Testis (tissue), 3 donors: ENCODE measurements around the gene TNFRSF13B. TPM values are rescaled to one million over a fixed set of nuclear protein-coding genes. Genes with fewer than 3 reads are reported as not detected.
A peak's percentile ranks its signal among the peaks of the same experiment; 100 is the strongest.

ENCODE experiments used
- DNase-seq: peaks from one replicate; pipeline ENCODE4 v3.0.0-alpha.2; 2019
- H3K27ac ChIP-seq, 2 donors: fragments of 200-600 bp; sonication (generic); one replicate each; pipeline ENCODE4 v1.5.1; 2019
- H3K27me3 ChIP-seq: fragments of 200-600 bp; sonication (generic); one replicate; pipeline ENCODE4 v1.5.1; 2019
- H3K36me3 ChIP-seq: fragments of 200-600 bp; sonication (generic); one replicate; pipeline ENCODE4 v1.5.1; 2017; ENCODE audit warnings: low read depth; ENCODE audit errors: missing control alignments
- H3K4me1 ChIP-seq: fragments of 200-600 bp; sonication (generic); one replicate; pipeline ENCODE4 v1.5.1; 2019
- H3K4me3 ChIP-seq, 2 donors: fragments of 200-600 bp; sonication (generic); one replicate each; pipeline ENCODE4 v1.5.1; 2017 to 2019
- H3K9me3 ChIP-seq: fragments of 200-600 bp; sonication (generic); one replicate; pipeline ENCODE4 v1.5.1; 2017
- CTCF ChIP-seq, 3 experiments: fragments of 450-650 bp in 2 of 3; fragments of 200-600 bp in 1 of 3; sonication (generic) in 1 of 3; IDR thresholded peaks; one replicate each; pipeline ENCODE4 v1.5.1; 2016 to 2019; ENCODE audit warnings: antibody characterized with exemption in 3 of 3, mild to moderate bottlenecking in 2 of 3, moderate library complexity in 1 of 3
- POLR2A ChIP-seq: fragments of 450-650 bp; IDR thresholded peaks from one replicate; pipeline ENCODE4 v1.6.1; 2017; ENCODE audit warnings: antibody characterized with exemption, mild to moderate bottlenecking, moderate library complexity
- WGBS, 2 donors: methylation state at CpG; one replicate each; pipeline ENCODE4 v1.1.5; 2018; 5-methylcytosine and 5-hydroxymethylcytosine counted together
- intact Hi-C: fragments of 100-400 bp; cut with DNase I; formaldehyde crosslinking; loops from one replicate; pipeline ENCODE4 v1.15.1; 2023; ENCODE audit warnings: low total_unique reads
- polyA plus RNA-seq: library from polyadenylated mRNA; stranded (reverse); fragments of 350-450 nt; fragmentation: Illumina TruSeq; extraction: RNeasy Lipid Tissue Mini Kit (QIAGEN cat#74804); gene quantifications from one replicate; pipeline ENCODE4 v1.2.3, GENCODE V29; 2014; ENCODE audit warnings: low read depth, low replicate concordance; ENCODE audit not compliant: insufficient read depth
- total RNA-seq, 2 donors: library from RNA; depleted of rRNA; stranded (reverse); fragments of >200 nt; gene quantifications; one replicate each; pipeline ENCODE4 v1.2.3, GENCODE V29; 2016

TNFRSF13B gene
- total and polyA plus RNA-seq, 3 donors from 2014 or later, result 0.59 TPM; not detected in 2

GRCh38 chr17:16939606-16940115 is 32.3 kb downstream of the TNFRSF13B start:
- TF ChIP-seq POLR2A (no peak), CTCF (IDR thresholded peaks at IDR 0.05) (no peak)
- Histone ChIP-seq H3K36me3 (no peaks in the 10 kb centered on the region), H3K27me3 (no peaks in the 10 kb centered on the region), H3K4me1 (no peaks in the 10 kb centered on the region), H3K9me3 (no peaks in the 10 kb centered on the region), H3K4me3 (no peak overlapping the region), H3K27ac (no peak overlapping the region)
- no peak for DNase-seq
- intact Hi-C loops, result no loop called here
- 84 to 86% methylated on average over 14 to 17 of the region's 21 CpGs for WGBS, 2 donors

- H3K36me3 ChIP-seq, result no peaks in the 10 kb centered on the region
- H3K4me1 ChIP-seq, result no peaks in the 10 kb centered on the region
- DNase-seq, result no peak
- no peak overlapping the region for H3K27ac ChIP-seq
- H3K4me3 ChIP-seq, result no peak overlapping the region
- TF ChIP-seq CTCF (IDR thresholded peaks at IDR 0.05), result no peak
- no peak for TF ChIP-seq POLR2A
- no peaks in the 10 kb centered on the region for H3K27me3 ChIP-seq
- H3K9me3 ChIP-seq, result no peaks in the 10 kb centered on the region
- intact Hi-C loops, result no loop called here
- 23 to 40% methylated on average over 1 of the region's 1 CpG for WGBS, 2 donors
Measured at GRCh38 chr17:16939208-16939576, 32.7 kb downstream of the TNFRSF13B start.

DNA sequence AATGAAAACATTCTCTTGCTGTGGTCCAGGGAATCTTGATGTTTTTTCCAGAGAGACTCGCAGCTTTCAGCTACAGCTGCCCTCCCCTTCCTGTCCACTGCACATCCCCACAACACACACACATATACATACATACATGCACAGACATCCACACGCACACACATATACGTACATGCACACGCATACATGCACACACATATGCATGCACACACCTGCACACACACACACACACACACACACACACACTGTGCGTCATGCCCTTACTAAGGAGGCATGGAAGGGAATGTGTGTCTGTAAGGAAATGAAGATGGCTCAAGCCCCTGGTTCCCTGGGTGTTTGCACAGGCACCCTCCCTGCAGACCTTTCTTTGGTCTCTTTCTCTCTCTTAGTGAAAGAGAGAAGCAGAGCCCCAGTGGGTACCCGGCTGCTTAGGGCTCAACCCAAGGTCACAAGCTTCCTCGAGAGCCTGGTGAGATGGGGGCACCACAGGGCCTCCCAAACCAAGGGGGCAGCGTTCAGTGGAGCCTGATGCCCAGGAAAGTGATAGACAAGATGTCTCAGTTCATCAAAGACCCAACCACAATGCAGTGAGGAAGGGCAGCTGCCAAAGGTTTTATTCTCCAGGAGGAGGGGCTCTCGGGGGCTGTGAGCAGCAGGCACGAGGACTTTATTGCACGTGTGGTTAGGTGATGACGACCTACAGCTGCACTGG is 33.3 kb downstream of the TNFRSF13B start:
- Histone ChIP-seq H3K36me3 (no peaks in the 10 kb centered on the region), H3K4me1 (no peaks in the 10 kb centered on the region), H3K27me3 (no peaks in the 10 kb centered on the region), H3K27ac (no peak overlapping the region), H3K4me3 (no peak overlapping the region), H3K9me3 (no peaks in the 10 kb centered on the region)
- no peak for TF ChIP-seq CTCF (IDR thresholded peaks at IDR 0.05)
- no peak for TF ChIP-seq POLR2A
- DNase-seq, result peak; percentile 9
- 60 to 61% methylated on average over 11 to 12 of the region's 12 CpGs for WGBS, 2 donors
- intact Hi-C loops, result no loop called here

GRCh38 chr17:16938031-16938430 is 33.9 kb downstream of the TNFRSF13B start:
- peak; percentile 6 for DNase-seq
- intact Hi-C loops, result no loop called here
- WGBS, 2 donors, result 74 to 83% methylated on average over 10 of the region's 10 CpGs
- Histone ChIP-seq H3K9me3 (no peaks in the 10 kb centered on the region), H3K27me3 (no peaks in the 10 kb centered on the region), H3K27ac (no peak overlapping the region), H3K36me3 (no peaks in the 10 kb centered on the region), H3K4me1 (no peaks in the 10 kb centered on the region), H3K4me3 (no peak overlapping the region)
- TF ChIP-seq POLR2A, result no peak
- TF ChIP-seq CTCF (IDR thresholded peaks at IDR 0.05), result no peak

- TF ChIP-seq POLR2A (no peak), CTCF (IDR thresholded peaks at IDR 0.05) (no peak)
- peak; percentile 4 for DNase-seq
- Histone ChIP-seq H3K36me3 (no peaks in the 10 kb centered on the region), H3K4me1 (no peaks in the 10 kb centered on the region), H3K9me3 (no peaks in the 10 kb centered on the region), H3K4me3 (no peak overlapping the region), H3K27me3 (no peaks in the 10 kb centered on the region), H3K27ac (no peak overlapping the region)
- intact Hi-C loops, result no loop called here
- WGBS, 2 donors, result 92 to 93% methylated on average over 17 of the region's 17 CpGs
Measured at GRCh38 chr17:16937431-16937830, 34.5 kb downstream of the TNFRSF13B start.
